H1 (cell line): ENCODE measurements around the gene KATNBL1. TPM values are rescaled to one million over a fixed set of nuclear protein-coding genes. Genes with fewer than 3 reads are reported as not detected.
A peak's percentile ranks its signal among the peaks of the same experiment; 100 is the strongest.
"Not testable (repeated sequence)": the region's sequence is repeated elsewhere in the genome, so short reads cannot be mapped to it uniquely, and the experiment has no call there.

Experiments used
- CTCF ChIA-PET: fragments of 300-600 bp; sonication (Branson Sonifier 250); formaldehyde crosslinking; loops from one replicate; lab custom pipeline; 2021; ENCODE audit not compliant: partially characterized antibody; lab: Charles Lee
- POLR2A ChIA-PET: fragments of 300-600 bp; sonication (Branson Sonifier 250); formaldehyde crosslinking; loops from one replicate; lab custom pipeline; 2021; ENCODE audit warnings: inconsistent platforms; ENCODE audit not compliant: partially characterized antibody; lab: Charles Lee
- DNase-seq, 2 experiments: peaks; one replicate each; pipeline versions ENCODE4 v3.0.0 to v3.0.0-alpha.2; 2010 to 2022; ENCODE audit warnings: low spot score in 2 of 2, low read depth in 1 of 2, mixed read lengths in 1 of 2
- FAIRE-seq: peaks from 2 replicates; lab custom pipeline; 2011; peaks lifted over from hg19 to GRCh38; lab: Jason Lieb, UNC
- H2AFZ ChIP-seq: 2 replicates; pipeline ENCODE4 v1.8.1; 2012; ENCODE audit warnings: low read length, inconsistent platforms
- H2AK5ac ChIP-seq: 2 replicates; pipeline ENCODE4 v1.6.1; 2013; ENCODE audit warnings: low read depth, low read length
- H2BK120ac ChIP-seq: replicated peaks from 2 replicates; pipeline ENCODE3; 2013; ENCODE audit warnings: low read depth, low read length, inconsistent platforms
- H2BK12ac ChIP-seq: 2 replicates; pipeline ENCODE4 v1.6.1; 2013; ENCODE audit warnings: low read depth, low read length
- H2BK15ac ChIP-seq: 2 replicates; pipeline ENCODE4 v1.6.1; 2013; ENCODE audit warnings: low read length
- H2BK20ac ChIP-seq: 2 replicates; pipeline ENCODE4 v1.6.1; 2013; ENCODE audit warnings: low read length
- H2BK5ac ChIP-seq: 2 replicates; pipeline ENCODE4 v1.6.1; 2013; ENCODE audit warnings: low read depth, low read length
- H3K14ac ChIP-seq: 2 replicates; pipeline ENCODE4 v1.6.1; 2013; ENCODE audit warnings: inconsistent platforms; ENCODE audit not compliant: insufficient read length
- H3K18ac ChIP-seq: 2 replicates; pipeline ENCODE4 v1.6.1; 2013; ENCODE audit warnings: low read length; ENCODE audit errors: extremely low read depth
- H3K23ac ChIP-seq: 2 replicates; pipeline ENCODE4 v1.6.1; 2013; ENCODE audit warnings: inconsistent platforms; ENCODE audit not compliant: insufficient read length
- H3K23me2 ChIP-seq: 2 replicates; pipeline ENCODE4 v1.6.1; 2013; ENCODE audit warnings: low read depth, low read length
- H3K27ac ChIP-seq: 2 replicates; pipeline ENCODE4 v1.6.1; 2011; ENCODE audit warnings: low read depth, low read length, inconsistent platforms
- H3K27me3 ChIP-seq, 4 experiments: replicated peaks in 1 of 4; 1 replicate in 1 of 4; 2 replicates in 3 of 4; pipeline versions ENCODE4 v1.6.1 to v1.8.1; 2011 to 2013; ENCODE audit warnings: low read length in 3 of 4, mild to moderate bottlenecking in 3 of 4, inconsistent platforms in 2 of 4, mixed read lengths in 2 of 4, moderate library complexity in 1 of 4; ENCODE audit not compliant: control insufficient read depth in 3 of 4, insufficient read depth in 3 of 4; ENCODE audit errors: extremely low read depth in 1 of 4
- H3K36me3 ChIP-seq, 4 experiments: 2 replicates each; pipeline versions ENCODE4 v1.6.1 to v1.8.1; 2011 to 2013; ENCODE audit warnings: mild to moderate bottlenecking in 4 of 4, low read length in 3 of 4, moderate library complexity in 2 of 4, control low read depth in 1 of 4, inconsistent platforms in 1 of 4; ENCODE audit not compliant: insufficient read depth in 4 of 4, control insufficient read depth in 2 of 4
- H3K4ac ChIP-seq: replicated peaks from 2 replicates; pipeline ENCODE3; 2013; ENCODE audit warnings: low read length, low read depth, mixed read lengths, inconsistent platforms; ENCODE audit not compliant: insufficient read length
- H3K4me1 ChIP-seq, 4 experiments: replicated peaks in 1 of 4; 1 replicate in 1 of 4; 2 replicates in 3 of 4; pipeline versions ENCODE4 v1.6.1 to v1.8.1; 2011 to 2013; ENCODE audit warnings: low read length in 3 of 4, inconsistent platforms in 2 of 4, mixed read lengths in 1 of 4; ENCODE audit not compliant: insufficient read depth in 4 of 4, control insufficient read depth in 3 of 4
- H3K4me2 ChIP-seq, 2 experiments: 2 replicates each; pipeline versions ENCODE4 v1.6.1 to v1.8.1; 2011 to 2013; ENCODE audit warnings: low read depth in 2 of 2, low read length in 2 of 2, control low read depth in 1 of 2, inconsistent platforms in 1 of 2, mild to moderate bottlenecking in 1 of 2; ENCODE audit not compliant: insufficient read depth in 1 of 2
- H3K4me3 ChIP-seq, 4 experiments: fragments of 200-600, 300-600 bp in 1 of 4; sonication (generic), shearing (Covaris generic), sonication (Bioruptor Twin) in 1 of 4; 2 replicates each; pipeline versions ENCODE4 v1.5.1 to v1.8.1; 2011 to 2016; ENCODE audit warnings: low read length in 4 of 4, low read depth in 3 of 4, control low read depth in 2 of 4, inconsistent platforms in 2 of 4, mild to moderate bottlenecking in 2 of 4, mixed read lengths in 1 of 4, moderate library complexity in 1 of 4; ENCODE audit not compliant: insufficient read depth in 2 of 4; ENCODE audit errors: extremely low read depth in 1 of 4
- H3K56ac ChIP-seq: replicated peaks from 2 replicates; pipeline ENCODE3; 2013; ENCODE audit warnings: low read depth, mild to moderate bottlenecking, mixed read lengths, low read length, inconsistent platforms; ENCODE audit not compliant: insufficient read length
- H3K79me1 ChIP-seq: 2 replicates; pipeline ENCODE4 v1.6.1; 2013; ENCODE audit warnings: low read depth, low read length, control low read depth
- H3K79me2 ChIP-seq, 2 experiments: 2 replicates each; pipeline versions ENCODE4 v1.6.1 to v1.8.1; 2012 to 2013; ENCODE audit warnings: low read length in 2 of 2, mild to moderate bottlenecking in 2 of 2, inconsistent platforms in 1 of 2; ENCODE audit not compliant: insufficient read depth in 2 of 2, control insufficient read depth in 1 of 2
- H3K9ac ChIP-seq, 4 experiments: replicated peaks in 1 of 4; 1 replicate in 1 of 4; 2 replicates in 3 of 4; pipeline versions ENCODE4 v1.6.1 to v1.8.1; 2011 to 2013; ENCODE audit warnings: low read depth in 3 of 4, low read length in 3 of 4, control low read depth in 2 of 4, mild to moderate bottlenecking in 2 of 4, moderate library complexity in 2 of 4, inconsistent platforms in 1 of 4; ENCODE audit errors: extremely low read depth in 1 of 4
- H3K9me3 ChIP-seq, 2 experiments: 2 replicates each; pipeline versions ENCODE4 v1.6.1 to v1.8.1; 2012 to 2013; ENCODE audit warnings: mild to moderate bottlenecking in 2 of 2, moderate library complexity in 2 of 2, control low read depth in 1 of 2, inconsistent platforms in 1 of 2, low read depth in 1 of 2, low read length in 1 of 2, mixed read lengths in 1 of 2; ENCODE audit not compliant: insufficient read depth in 2 of 2
- H4K20me1 ChIP-seq, 2 experiments: replicated peaks in 1 of 2; 2 replicates each; pipeline versions ENCODE3 to v1.8.1; 2011 to 2013; ENCODE audit warnings: inconsistent platforms in 2 of 2, low read length in 2 of 2, mild to moderate bottlenecking in 1 of 2; ENCODE audit not compliant: insufficient read depth in 2 of 2, control insufficient read depth in 1 of 2
- H4K5ac ChIP-seq: 2 replicates; pipeline ENCODE4 v1.6.1; 2013; ENCODE audit warnings: low read length, low read depth, mixed read lengths, inconsistent platforms; ENCODE audit not compliant: insufficient read length
- H4K8ac ChIP-seq: 2 replicates; pipeline ENCODE4 v1.8.0; 2013; ENCODE audit warnings: mild to moderate bottlenecking, moderate library complexity, low read length, inconsistent platforms; ENCODE audit not compliant: insufficient read depth; ENCODE audit errors: extremely low read depth
- H4K91ac ChIP-seq: replicated peaks from 2 replicates; pipeline ENCODE3; 2013; ENCODE audit warnings: low read length, mixed read lengths, inconsistent platforms; ENCODE audit not compliant: insufficient read length
- CTCF ChIP-seq, 3 experiments: IDR thresholded peaks; 1 replicate in 2 of 3; 2 replicates in 1 of 3; pipeline versions ENCODE4 v1.5.1 to v1.6.1; 2011; ENCODE audit warnings: low read length in 3 of 3, mild to moderate bottlenecking in 3 of 3, inconsistent platforms in 2 of 3, low read depth in 1 of 3, moderate library complexity in 1 of 3; ENCODE audit not compliant: insufficient read depth in 1 of 3; ENCODE audit errors: control extremely low read depth in 1 of 3
- RAD21 ChIP-seq, 2 experiments: IDR thresholded peaks in 1 of 2; conservative IDR thresholded peaks in 1 of 2; 2 replicates each; pipeline ENCODE4 v1.6.1; 2011; ENCODE audit warnings: low read depth in 2 of 2, low read length in 2 of 2, improper control_type of control experiment in 1 of 2, inconsistent platforms in 1 of 2, mild to moderate bottlenecking in 1 of 2, moderate library complexity in 1 of 2
- WGBS, 2 experiments: shearing (Covaris generic) in 1 of 2; methylation state at CpG; one replicate each; pipeline versions ENCODE4 v1.1.6 to v1.1.7; 2013 to 2015; ENCODE audit warnings: low lambda C conversion rate in 2 of 2, mixed read lengths in 2 of 2, inconsistent platforms in 1 of 2, low coverage in 1 of 2, missing lambda C conversion rate in 1 of 2; ENCODE audit not compliant: insufficient replicate concordance in 2 of 2, insufficient coverage in 1 of 2, insufficient read length in 1 of 2; ENCODE audit errors: extremely low coverage in 1 of 2, missing lambda C conversion rate in 1 of 2; 5-methylcytosine and 5-hydroxymethylcytosine counted together
- polyA plus RNA-seq, 7 experiments: library from polyadenylated mRNA; depleted of rRNA in 3 of 7; stranded (reverse) in 5 of 7; unstranded in 2 of 7; fragments of >200 nt in 5 of 7; fragments of 200-250 nt in 2 of 7; gene quantifications; 1 replicate in 5 of 7; 2 replicates in 1 of 7; 4 replicates in 1 of 7; pipeline versions ENCODE4 v1.2.1 to v1.2.3, GENCODE V29; 2011 to 2013; ENCODE audit warnings: missing spikeins in 2 of 7, mixed read lengths in 2 of 7
- total RNA-seq: library from RNA; stranded (reverse); fragmentation: NEBNext Ultra II Directional; extraction: Animal tissue kit (Norgen Biotek cat#: 25700); gene quantifications from 2 replicates; pipeline ENCODE4 v1.2.1, GENCODE V29; 2021

Gene KATNBL1
- total and polyA plus RNA-seq, 2 of the 8 experiments (the other 6 are each of a cell fraction or from before 2014, with no cell fraction given): 14.2 to 51.4 TPM

- H3K23me2 ChIP-seq: not testable (repeated sequence)
These were observed 43.8 kb downstream of the KATNBL1 start for GRCh38 chr15:34165987-34166573.

More at GRCh38 chr15:34165987-34166573, 43.8 kb downstream of the KATNBL1 start:
- POLR2A ChIA-PET: interaction anchor here (0.8 to 2.8 kb wide), 3 partner anchors 9 to 199 kb away, joined by 3 to 7 read pairs (median 4); partner anchors contain the start of gene KATNBL1
- H3K4me3 ChIP-seq, H3K56ac ChIP-seq, H4K5ac ChIP-seq, H3K27ac ChIP-seq, H3K23ac ChIP-seq, H4K8ac ChIP-seq, H2BK5ac ChIP-seq, H3K9me3 ChIP-seq, H3K79me1 ChIP-seq, H4K91ac ChIP-seq, H3K14ac ChIP-seq, FAIRE-seq, H2BK20ac ChIP-seq, H2AFZ ChIP-seq, H3K27me3 ChIP-seq, H3K9ac ChIP-seq, H2BK120ac ChIP-seq, H3K18ac ChIP-seq, H2AK5ac ChIP-seq: not testable (repeated sequence)
- H3K36me3 ChIP-seq: peaks cover 0 to 13% (median 0%) of the 10 kb centered on the region in 4 experiments; a peak in 2 of 8 replicates
- DNase-seq: peak in 1 of 2 experiments; percentile 57
- H3K4me2 ChIP-seq: peak overlapping the region in 1 of 2 experiments; percentile 13; a peak in 1 of 4 replicates
- H3K4me1 ChIP-seq: peaks cover 0 to 17% (median 5%) of the 10 kb centered on the region in 4 experiments; a peak in 5 of 7 replicates
- WGBS, 2 experiments: 86% methylated on average over 14 of the region's 14 CpGs; no CpG with 5 or more reads in 1 of the 2 experiments
- TF ChIP-seq CTCF (IDR thresholded peaks at IDR 0.05; ENCODE audit: control extremely low read depth in 1 of 3, insufficient read depth in 1 of 3, low read depth in 1 of 3, low read length in 3 of 3): peak; percentile 57 to 87 (median 69)
- TF ChIP-seq RAD21 (IDR thresholded peaks at IDR 0.05 in 1 of 2, conservative IDR thresholded peaks at IDR 0.05 in 1 of 2; ENCODE audit: low read depth in 2 of 2, low read length in 2 of 2): peak; percentile 9 to 33; a peak in 2 of 4 replicates
- TF ChIP-seq, all 59 proteins: peak for 2; not testable (repeated sequence) for 57
- peaks cover 0 to 50% of the 10 kb centered on the region in 2 experiments; a peak in 2 of 4 replicates for H3K79me2 ChIP-seq
- H3K4ac ChIP-seq, H2BK15ac ChIP-seq, H4K20me1 ChIP-seq, H2BK12ac ChIP-seq: not testable (repeated sequence)
- CTCF ChIA-PET: interaction anchor here (0.6 to 2.3 kb wide), 8 partner anchors 11 to 67 kb away, joined by 3 to 21 read pairs (median 4); no protein-coding TSS in a partner anchor
